Osteocyte (in vitro differentiated cells): ENCODE measurements around the gene SLC38A6. TPM values are rescaled to one million over a fixed set of nuclear protein-coding genes. Genes with fewer than 3 reads are reported as not detected.
A peak's percentile ranks its signal among the peaks of the same experiment; 100 is the strongest.

Source experiments
- DNase-seq: peaks from one replicate; pipeline ENCODE4 v3.0.0; 2021; ENCODE audit warnings: mixed read lengths; ENCODE audit not compliant: unreplicated experiment; ENCODE audit errors: extremely low spot score
- H3K27ac Mint-ChIP-seq: one replicate; pipeline ENCODE4 v1.8.0; 2021; ENCODE audit warnings: mild to moderate bottlenecking, mixed read lengths; ENCODE audit not compliant: unreplicated experiment
- H3K27me3 Mint-ChIP-seq: one replicate; pipeline ENCODE4 v1.8.0; 2021; ENCODE audit warnings: mixed read lengths; ENCODE audit not compliant: unreplicated experiment
- H3K36me3 Mint-ChIP-seq: one replicate; pipeline ENCODE4 v1.8.0; 2021; ENCODE audit warnings: mixed read lengths; ENCODE audit not compliant: unreplicated experiment
- H3K4me1 Mint-ChIP-seq: one replicate; pipeline ENCODE4 v1.8.0; 2021; ENCODE audit warnings: mixed read lengths; ENCODE audit not compliant: unreplicated experiment
- H3K4me3 Mint-ChIP-seq: one replicate; pipeline ENCODE4 v1.8.0; 2021; ENCODE audit warnings: mild to moderate bottlenecking, moderate library complexity, mixed read lengths; ENCODE audit not compliant: unreplicated experiment
- H3K9me3 Mint-ChIP-seq: one replicate; pipeline ENCODE4 v1.8.0; 2021; ENCODE audit warnings: mixed read lengths; ENCODE audit not compliant: unreplicated experiment
- CTCF ChIP-seq: fragments of 200-600 bp; sonication (generic); IDR thresholded peaks from 2 replicates; pipeline ENCODE4 v1.5.0; 2021; ENCODE audit warnings: antibody characterized with exemption, mild to moderate bottlenecking, moderate library complexity
- total RNA-seq: library from RNA; stranded (reverse); gene quantifications from 2 replicates; pipeline ENCODE4 v1.2.1, GENCODE V29; 2021

The SLC38A6 gene
- total RNA-seq, 1 donor from 2014 or later, result 63.9 TPM

- H3K27ac Mint-ChIP-seq, result no peak overlapping the region
- H3K27me3 Mint-ChIP-seq, result no peaks in the 10 kb centered on the region
- H3K4me1 Mint-ChIP-seq, result peaks cover 25% of the 10 kb centered on the region
- no peak for TF ChIP-seq CTCF
- peaks cover 12% of the 10 kb centered on the region for H3K36me3 Mint-ChIP-seq
- no peak for DNase-seq
- H3K9me3 Mint-ChIP-seq, result no peaks in the 10 kb centered on the region
- no peak overlapping the region for H3K4me3 Mint-ChIP-seq
Observed at GRCh38 chr14:60945984-60946383, 35.1 kb upstream of the SLC38A6 start.

GRCh38 chr14:60946773-60947172, 34.3 kb upstream of the SLC38A6 start:
- TF ChIP-seq CTCF, result no peak
- H3K9me3 Mint-ChIP-seq, result no peaks in the 10 kb centered on the region

GRCh38 chr14:60951776-60952435, 29.1 kb upstream of the SLC38A6 start:
- no peak overlapping the region for H3K4me3 Mint-ChIP-seq
- peaks cover 26% of the 10 kb centered on the region for H3K36me3 Mint-ChIP-seq
- no peak for DNase-seq
- H3K9me3 Mint-ChIP-seq, result peaks cover 22% of the 10 kb centered on the region
- no peak for TF ChIP-seq CTCF
- no peaks in the 10 kb centered on the region for H3K27me3 Mint-ChIP-seq
- peaks cover 11% of the 10 kb centered on the region for H3K4me1 Mint-ChIP-seq
- H3K27ac Mint-ChIP-seq, result no peak overlapping the region

More at GRCh38 chr14:60946773-60947172, 34.3 kb upstream of the SLC38A6 start:
- Mint-ChIP-seq H3K4me3 (no peak overlapping the region), H3K27me3 (no peaks in the 10 kb centered on the region), H3K27ac (no peak overlapping the region), H3K36me3 (peaks cover 12% of the 10 kb centered on the region), H3K4me1 (peaks cover 25% of the 10 kb centered on the region)
- no peak for DNase-seq

- H3K27ac Mint-ChIP-seq, result no peak overlapping the region
- H3K27me3 Mint-ChIP-seq, result no peaks in the 10 kb centered on the region
- H3K4me3 Mint-ChIP-seq, result no peak overlapping the region
- no peaks in the 10 kb centered on the region for H3K4me1 Mint-ChIP-seq
- DNase-seq, result no peak
- no peak for TF ChIP-seq CTCF
- peaks cover 43% of the 10 kb centered on the region for H3K9me3 Mint-ChIP-seq
- H3K36me3 Mint-ChIP-seq, result peaks cover 53% of the 10 kb centered on the region
Observed at GRCh38 chr14:60956202-60956601, 24.8 kb upstream of the SLC38A6 start.

- Mint-ChIP-seq H3K9me3 (peaks cover 43% of the 10 kb centered on the region), H3K27ac (peak overlapping the region; percentile 7), H3K4me1 (no peaks in the 10 kb centered on the region), H3K4me3 (no peak overlapping the region), H3K36me3 (peaks cover 57% of the 10 kb centered on the region), H3K27me3 (no peaks in the 10 kb centered on the region)
- TF ChIP-seq CTCF, result no peak
- no peak for DNase-seq
Observed at GRCh38 chr14:60956632-60957031, 24.4 kb upstream of the SLC38A6 start.
